Lung (tissue), 12 donors: Measurements from ENCODE around the gene PPBP. TPM values are rescaled to one million over a fixed set of nuclear protein-coding genes. Genes with fewer than 3 reads are reported as not detected.

Experiments
- ATAC-seq: fragments of 200-7000 bp; cut with Tn5 transposase; one replicate; pipeline ENCODE4 v1.9.1; 2020; ENCODE audit warnings: moderate number of reproducible peaks; ENCODE audit not compliant: insufficient read depth, low FRiP score
- DNase-seq, 3 donors: peaks; one replicate each; pipeline ENCODE4 v3.0.0-alpha.2; 2013 to 2017
- H3K27ac ChIP-seq, 2 donors: one replicate each; pipeline ENCODE4 v1.5.1; 2013; ENCODE audit warnings: mild to moderate bottlenecking in 2 of 2, moderate library complexity in 2 of 2, control low read depth in 1 of 2, inconsistent platforms in 1 of 2, low read depth in 1 of 2, low read length in 1 of 2
- H3K27me3 ChIP-seq, 3 donors: one replicate each; pipeline ENCODE4 v1.5.1; 2013; ENCODE audit warnings: low read length in 2 of 3; ENCODE audit not compliant: control insufficient read depth in 3 of 3, insufficient read depth in 3 of 3
- H3K36me3 ChIP-seq, 4 donors: one replicate each; pipeline ENCODE4 v1.5.1; 2013; ENCODE audit warnings: low read length in 4 of 4, mild to moderate bottlenecking in 1 of 4, moderate library complexity in 1 of 4; ENCODE audit not compliant: control insufficient read depth in 4 of 4, insufficient read depth in 4 of 4
- H3K4me1 ChIP-seq, 5 donors: one replicate each; pipeline ENCODE4 v1.5.1; 2013; ENCODE audit warnings: low read length in 5 of 5, mild to moderate bottlenecking in 2 of 5, moderate library complexity in 1 of 5; ENCODE audit not compliant: control insufficient read depth in 5 of 5, insufficient read depth in 5 of 5
- H3K4me3 ChIP-seq: one replicate; pipeline ENCODE4 v1.5.1; 2013; ENCODE audit warnings: mild to moderate bottlenecking, control low read depth, moderate library complexity
- H3K9ac ChIP-seq, 2 donors: one replicate each; pipeline ENCODE4 v1.5.1; 2013; ENCODE audit warnings: low read length in 2 of 2, control low read depth in 1 of 2; ENCODE audit not compliant: insufficient read depth in 1 of 2
- H3K9me3 ChIP-seq, 4 donors: one replicate each; pipeline ENCODE4 v1.5.1; 2013; ENCODE audit warnings: low read length in 3 of 4, mild to moderate bottlenecking in 1 of 4, moderate library complexity in 1 of 4; ENCODE audit not compliant: control insufficient read depth in 4 of 4, insufficient read depth in 3 of 4
- CTCF ChIP-seq: IDR thresholded peaks from 2 replicates; pipeline ENCODE4 v1.5.1; 2012; ENCODE audit warnings: mild to moderate bottlenecking; ENCODE audit errors: control extremely low read depth, extremely low read depth
- WGBS, 2 donors: extraction: QIAGEN DNeasy Blood & Tissue Kit; methylation state at CpG; one replicate each; pipeline ENCODE4 v1.1.7; 2013; 5-methylcytosine and 5-hydroxymethylcytosine counted together
- polyA plus RNA-seq, 2 donors: library from polyadenylated mRNA; stranded (reverse); fragments of 200-250 nt; gene quantifications; one replicate each; pipeline ENCODE4 v1.2.1, GENCODE V29; 2013
- total RNA-seq, 2 donors: library from RNA; depleted of rRNA in 1 of 2; stranded (reverse); fragments of >200 nt in 1 of 2; gene quantifications; one replicate each; pipeline ENCODE4 v1.2.1, GENCODE V29; 2014 to 2021
- donor health status: control.
- donor health status: control.
- donor health status: Bipolar disorder and iron deficiency.
- donor health status: healthy.
- donor health status: DM: yes; HTN: yes; CAD: no.

The PPBP gene
- total and polyA plus RNA-seq, 4 donors, result 1.9 to 43.5 (median 7.4) TPM

DNA sequence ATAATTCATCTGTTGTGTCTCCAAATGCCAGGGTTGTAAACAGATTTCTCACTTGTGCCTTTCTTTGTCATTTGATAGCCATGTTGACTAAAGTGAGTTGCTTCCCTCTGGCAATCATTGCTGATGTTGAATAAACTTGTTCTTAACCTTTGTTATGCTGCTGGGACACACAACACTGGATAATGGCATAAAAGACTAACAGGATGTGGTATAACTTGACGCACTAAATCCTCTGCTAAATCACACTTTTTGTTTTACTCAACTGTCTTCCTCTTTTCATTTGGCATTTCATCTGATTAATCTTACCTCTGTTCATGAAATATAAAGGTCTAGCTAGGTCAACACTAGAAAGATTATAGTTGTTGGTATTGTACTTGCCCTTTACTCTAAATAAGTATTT lies 28.1 kb upstream of the PPBP start:
- H3K4me3 ChIP-seq, result no peak overlapping the region
- H3K4me1 ChIP-seq, result peaks cover 0 to 1% (median 0%) of the 10 kb centered on the region in 5 donors
- no peak overlapping the region for H3K9ac ChIP-seq
- H3K9me3 ChIP-seq, result no peaks in the 10 kb centered on the region
- DNase-seq (no peak), ATAC-seq (no peak)
- H3K36me3 ChIP-seq, result no peaks in the 10 kb centered on the region
- no peaks in the 10 kb centered on the region for H3K27me3 ChIP-seq
- 14 to 33% methylated on average over 1 of the region's 1 CpG for WGBS, 2 donors
- no peak for TF ChIP-seq CTCF
- H3K27ac ChIP-seq, result no peak overlapping the region

DNA sequence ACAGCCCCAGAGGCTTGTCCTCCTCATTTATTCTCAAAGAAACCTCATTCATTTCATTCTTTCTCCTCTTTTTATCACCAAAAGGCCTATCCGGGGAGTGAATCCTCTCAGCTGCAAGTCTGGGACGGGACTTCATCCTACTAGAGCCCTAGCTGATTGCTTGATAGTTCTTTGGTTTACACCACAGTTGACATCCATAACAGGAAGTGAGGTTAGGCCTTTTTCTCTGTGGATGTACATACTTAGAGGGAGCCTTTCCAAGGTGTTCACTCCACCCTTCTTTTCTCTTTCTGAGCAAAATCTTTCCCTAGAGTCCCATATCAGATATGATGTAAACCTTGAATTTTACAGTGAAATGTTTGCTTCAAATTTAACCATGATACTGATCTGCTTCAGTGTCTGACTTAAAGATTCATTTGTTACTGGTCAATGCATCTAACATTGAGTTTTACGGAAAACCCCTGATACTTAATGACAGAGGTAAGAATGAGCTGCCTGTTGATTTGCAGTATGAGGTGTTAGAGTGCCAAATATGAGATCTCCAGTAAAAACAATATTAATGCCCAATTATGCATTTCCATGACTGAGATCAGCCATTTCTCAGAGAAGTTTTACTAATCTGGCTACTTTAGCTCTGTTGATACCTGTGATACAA lies 27.3 kb upstream of the PPBP start:
- Histone ChIP-seq H3K4me3 (no peak overlapping the region), H3K9me3 (no peaks in the 10 kb centered on the region), H3K4me1 (peaks cover 0 to 1% (median 0%) of the 10 kb centered on the region in 5 donors), H3K9ac (no peak overlapping the region), H3K27me3 (no peaks in the 10 kb centered on the region), H3K36me3 (no peaks in the 10 kb centered on the region), H3K27ac (no peak overlapping the region)
- WGBS, 2 donors, result 90 to 92% methylated on average over 3 of the region's 3 CpGs
- DNase-seq, result no peak
- no peak for TF ChIP-seq CTCF
- no peak for ATAC-seq

GRCh38 chr4:74014332-74014731 lies 26.3 kb upstream of the PPBP start:
- H3K36me3 ChIP-seq, result no peaks in the 10 kb centered on the region
- DNase-seq (no peak), ATAC-seq (no peak)
- no peak for TF ChIP-seq CTCF
- 23 to 24% methylated on average over 1 of the region's 1 CpG for WGBS, 2 donors
- peaks cover 0 to 1% (median 0%) of the 10 kb centered on the region in 5 donors for H3K4me1 ChIP-seq
- no peaks in the 10 kb centered on the region for H3K9me3 ChIP-seq
- no peak overlapping the region for H3K4me3 ChIP-seq
- no peaks in the 10 kb centered on the region for H3K27me3 ChIP-seq
- H3K9ac ChIP-seq, result no peak overlapping the region
- H3K27ac ChIP-seq, result no peak overlapping the region

DNA sequence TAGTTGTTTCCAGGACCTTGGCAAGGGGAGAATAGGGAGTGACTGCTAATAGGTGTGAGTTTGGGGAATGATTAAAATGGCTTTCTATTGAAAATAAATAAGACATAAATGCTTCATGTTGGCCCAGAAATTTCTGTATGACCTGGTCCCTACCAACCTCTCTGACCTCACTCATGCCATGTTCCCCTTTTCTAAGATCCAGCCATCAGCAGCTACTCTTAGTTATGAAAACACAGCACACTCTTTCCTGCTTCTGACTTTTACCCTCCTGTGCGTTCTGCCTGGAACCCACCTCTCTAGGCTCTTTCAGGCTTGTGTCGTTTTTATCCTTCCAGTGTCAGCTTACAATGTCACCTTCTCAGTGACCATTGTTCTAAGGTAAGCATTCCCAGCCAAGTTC lies 25.3 kb upstream of the PPBP start:
- no peak for ATAC-seq
- no peaks in the 10 kb centered on the region for H3K27me3 ChIP-seq
- H3K9me3 ChIP-seq, result no peaks in the 10 kb centered on the region
- WGBS, 2 donors, result 62 to 80% methylated on average over 2 of the region's 2 CpGs
- DNase-seq, result no peak
- no peak overlapping the region for H3K9ac ChIP-seq
- TF ChIP-seq CTCF, result no peak
- peaks cover 0 to 1% (median 0%) of the 10 kb centered on the region in 5 donors for H3K4me1 ChIP-seq
- H3K27ac ChIP-seq, result no peak overlapping the region
- H3K4me3 ChIP-seq, result no peak overlapping the region
- H3K36me3 ChIP-seq, result no peaks in the 10 kb centered on the region
